ENCODE measurements around the gene DAGLB.
"Not testable (repeated sequence)": the region's sequence is repeated elsewhere in the genome, so short reads cannot be mapped to it uniquely, and the experiment has no call there.

Gene DAGLB, protein sequence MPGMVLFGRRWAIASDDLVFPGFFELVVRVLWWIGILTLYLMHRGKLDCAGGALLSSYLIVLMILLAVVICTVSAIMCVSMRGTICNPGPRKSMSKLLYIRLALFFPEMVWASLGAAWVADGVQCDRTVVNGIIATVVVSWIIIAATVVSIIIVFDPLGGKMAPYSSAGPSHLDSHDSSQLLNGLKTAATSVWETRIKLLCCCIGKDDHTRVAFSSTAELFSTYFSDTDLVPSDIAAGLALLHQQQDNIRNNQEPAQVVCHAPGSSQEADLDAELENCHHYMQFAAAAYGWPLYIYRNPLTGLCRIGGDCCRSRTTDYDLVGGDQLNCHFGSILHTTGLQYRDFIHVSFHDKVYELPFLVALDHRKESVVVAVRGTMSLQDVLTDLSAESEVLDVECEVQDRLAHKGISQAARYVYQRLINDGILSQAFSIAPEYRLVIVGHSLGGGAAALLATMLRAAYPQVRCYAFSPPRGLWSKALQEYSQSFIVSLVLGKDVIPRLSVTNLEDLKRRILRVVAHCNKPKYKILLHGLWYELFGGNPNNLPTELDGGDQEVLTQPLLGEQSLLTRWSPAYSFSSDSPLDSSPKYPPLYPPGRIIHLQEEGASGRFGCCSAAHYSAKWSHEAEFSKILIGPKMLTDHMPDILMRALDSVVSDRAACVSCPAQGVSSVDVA

DNA sequence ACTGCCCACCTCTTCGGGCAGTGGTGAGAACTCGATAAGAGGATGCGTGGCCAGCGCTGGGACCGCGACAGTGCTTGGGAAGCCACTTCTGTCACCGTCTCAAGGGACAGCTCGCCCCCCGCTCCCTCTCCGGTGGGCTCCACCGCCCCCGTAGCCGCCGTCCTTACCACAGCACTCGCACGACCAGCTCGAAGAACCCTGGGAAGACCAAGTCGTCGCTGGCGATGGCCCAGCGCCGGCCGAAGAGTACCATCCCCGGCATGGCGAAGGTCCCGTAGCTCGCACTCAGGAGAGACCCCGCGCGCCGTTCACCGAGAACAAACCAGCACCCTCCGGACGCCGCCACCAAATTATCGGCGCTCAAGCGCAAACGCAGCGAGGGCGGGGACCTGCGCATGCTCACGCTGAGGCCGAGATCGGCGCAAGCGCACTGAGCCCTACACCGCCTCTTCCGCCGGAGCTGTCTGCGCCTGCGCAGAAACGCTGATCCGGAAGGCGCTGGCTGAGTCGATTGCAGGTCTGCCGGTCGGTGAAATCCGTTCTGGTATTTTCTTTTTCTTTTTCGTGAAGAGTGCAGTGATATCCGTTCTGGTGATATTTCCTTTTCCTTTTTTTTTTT lies at the start of gene DAGLB:
Gene DAGLB, minus strand, starts transcription at position 374 of the 619 bp plus-strand sequence. Its CDS starts 112 bp downstream, at position 262.
- peak; percentile 86 to 94 (median 92) for DNase-seq

DNA sequence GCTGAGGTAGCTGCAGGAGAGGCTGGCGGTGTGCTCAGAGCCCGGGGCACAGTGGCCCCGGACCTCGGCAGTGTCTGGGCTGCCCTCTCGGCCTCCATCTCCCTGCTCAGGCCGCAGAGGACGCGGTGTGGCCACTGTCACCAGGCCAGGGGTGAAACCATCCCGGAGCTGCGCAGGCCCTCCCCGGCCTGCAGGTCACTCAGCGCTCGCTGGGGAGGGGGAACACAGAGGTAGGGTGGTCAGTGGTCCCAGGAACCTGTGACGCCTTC lies 49.8 kb upstream of the DAGLB start:
- no peak for DNase-seq

DNA sequence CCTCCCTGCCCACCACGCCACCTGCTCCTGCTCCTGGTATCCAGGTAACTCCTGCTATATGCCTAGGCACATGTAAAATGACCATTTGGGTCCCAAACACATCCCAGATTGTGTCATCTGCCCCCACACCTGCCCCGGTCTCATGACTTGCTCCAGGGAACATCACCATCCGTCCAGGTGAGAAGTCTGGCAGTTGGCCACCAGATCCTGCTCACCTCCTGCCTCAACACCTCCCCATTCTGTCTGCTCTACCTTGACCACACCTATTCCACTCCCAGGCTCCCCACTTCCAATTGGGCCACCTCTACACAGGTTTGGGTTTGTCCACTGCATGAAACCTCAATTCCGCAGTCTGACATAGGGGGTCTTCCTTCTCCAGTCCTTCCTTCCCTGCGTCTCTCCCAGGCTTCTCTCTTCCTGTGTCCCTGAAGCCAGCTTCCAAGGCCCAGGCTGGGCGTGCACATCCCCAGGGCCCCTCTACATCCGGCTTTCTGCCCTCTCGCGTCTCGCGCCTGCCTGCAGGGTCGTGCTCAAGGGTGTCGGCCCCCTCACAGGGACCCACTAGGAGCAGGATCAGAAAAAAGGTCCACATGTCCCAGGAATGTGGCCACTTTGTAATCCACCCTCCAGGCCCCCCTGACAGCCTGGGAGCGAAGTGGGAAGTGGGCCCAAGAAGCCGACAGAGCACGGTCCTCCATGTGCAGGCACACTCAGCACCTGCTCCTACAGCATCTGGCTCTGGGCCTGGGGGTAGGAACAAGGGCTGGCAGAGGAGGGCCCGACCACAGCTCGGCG lies 49.3 kb upstream of the DAGLB start:
- no peak for DNase-seq

DNA sequence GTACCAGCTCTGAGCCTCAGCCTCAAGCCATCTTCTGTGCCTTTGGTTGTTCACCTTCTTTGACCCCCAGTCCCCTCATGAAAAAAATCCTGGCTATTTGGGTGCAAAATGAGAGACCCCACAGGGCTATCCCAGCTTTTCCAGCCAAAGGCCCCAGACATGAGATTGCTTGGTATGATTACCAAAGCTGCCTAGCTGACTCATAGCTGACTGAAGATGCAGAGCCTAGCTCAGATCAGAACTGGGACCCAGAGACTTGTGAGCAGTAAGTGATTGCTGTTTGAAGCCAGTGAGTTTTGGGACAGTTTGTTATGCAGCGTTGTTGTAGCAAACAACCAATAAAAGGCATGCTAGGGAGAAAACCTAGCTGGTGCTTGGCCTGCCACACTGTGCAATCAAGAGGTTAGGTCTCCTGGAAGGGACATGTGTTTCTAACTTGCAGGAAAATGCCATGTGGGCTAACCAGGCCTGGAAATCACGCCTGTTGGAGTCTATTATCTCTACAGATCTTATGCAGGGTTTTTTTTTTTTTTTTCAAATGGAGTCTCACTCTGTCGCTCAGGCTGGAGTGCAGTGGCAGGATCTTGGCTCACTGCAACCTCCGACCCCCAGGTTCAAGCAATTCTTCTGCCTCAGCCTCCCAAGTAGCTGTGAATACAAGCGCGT lies 48.0 kb upstream of the DAGLB start:
- no peak for DNase-seq

DNA sequence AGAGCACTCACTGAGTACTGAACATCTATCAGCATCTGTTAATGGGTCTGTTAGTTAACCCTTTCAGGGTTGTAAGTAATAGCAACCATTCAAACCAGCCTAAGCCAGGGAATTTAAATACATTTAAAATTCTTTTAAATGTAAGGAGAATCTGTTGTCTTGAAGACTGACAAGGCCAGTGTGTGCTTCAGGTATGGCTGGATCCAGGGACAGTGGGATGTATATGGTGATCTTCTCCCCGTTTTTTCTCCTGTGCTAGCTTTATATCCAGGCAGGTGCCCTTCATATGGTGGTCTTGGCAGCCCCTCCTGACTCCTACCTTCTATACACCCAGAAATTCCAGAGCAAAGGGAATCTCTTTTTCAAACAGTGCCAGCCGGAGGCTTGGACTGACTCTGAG lies 46.6 kb upstream of the DAGLB start:
- DNase-seq, result no peak

DNA sequence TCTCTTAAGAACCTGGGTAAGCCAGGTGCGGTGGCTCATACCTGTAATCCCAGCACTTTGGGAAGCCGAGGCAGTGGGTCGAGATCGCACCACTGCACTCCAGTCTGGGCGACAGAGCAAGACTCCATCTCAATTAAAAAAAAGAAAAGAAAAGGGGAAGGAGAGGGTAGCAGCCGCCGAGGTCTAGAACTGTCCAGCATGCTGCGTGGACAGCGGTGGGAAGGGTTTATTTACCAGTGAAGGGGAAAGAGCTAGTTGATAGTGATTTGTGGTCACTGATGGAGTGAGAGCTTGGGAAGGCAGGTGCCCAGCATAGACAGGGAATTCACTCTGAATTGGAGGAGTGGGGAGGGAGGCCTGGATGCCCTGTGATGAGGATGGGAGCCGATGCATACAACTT lies 43.4 kb upstream of the DAGLB start:
- no peak for DNase-seq

DNA sequence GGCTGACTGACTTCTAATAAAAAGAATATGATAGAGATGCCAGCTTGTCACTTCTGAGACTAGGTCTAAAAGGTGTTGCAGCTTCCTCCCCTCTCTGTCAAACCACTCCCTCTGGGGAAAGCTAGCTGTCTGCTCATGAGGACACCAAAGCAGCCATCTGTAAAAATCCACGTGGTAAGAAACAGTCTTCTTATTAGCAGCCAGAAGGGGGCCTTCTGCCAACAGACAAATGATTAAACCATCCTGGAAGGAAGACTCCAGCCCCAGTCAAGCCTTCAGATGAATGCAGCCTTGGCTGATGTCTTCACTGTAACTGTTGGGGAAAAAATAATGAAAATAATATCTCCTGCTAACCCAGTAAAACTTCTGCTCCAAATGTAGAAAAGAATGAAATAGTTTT lies 41.9 kb upstream of the DAGLB start:
- no peak for DNase-seq

DNA sequence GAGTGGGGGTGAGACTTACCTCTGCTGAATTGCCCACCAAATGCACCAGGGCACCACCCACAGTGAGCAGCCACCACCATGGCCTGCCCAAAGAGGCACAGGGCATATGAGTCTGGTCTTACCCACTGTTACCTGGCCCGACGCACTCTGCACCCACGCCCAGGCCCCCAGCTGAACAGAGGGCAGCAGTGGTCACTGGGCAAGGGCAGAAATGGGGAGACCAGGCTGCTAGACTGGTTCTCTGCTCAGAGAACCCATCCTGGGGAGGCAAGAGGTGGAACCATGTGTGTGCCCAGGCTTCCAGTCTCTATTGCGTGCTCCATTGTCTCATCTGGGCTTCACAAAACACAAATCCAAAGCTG lies 39.4 kb upstream of the DAGLB start:
- DNase-seq, result no peak

DNA sequence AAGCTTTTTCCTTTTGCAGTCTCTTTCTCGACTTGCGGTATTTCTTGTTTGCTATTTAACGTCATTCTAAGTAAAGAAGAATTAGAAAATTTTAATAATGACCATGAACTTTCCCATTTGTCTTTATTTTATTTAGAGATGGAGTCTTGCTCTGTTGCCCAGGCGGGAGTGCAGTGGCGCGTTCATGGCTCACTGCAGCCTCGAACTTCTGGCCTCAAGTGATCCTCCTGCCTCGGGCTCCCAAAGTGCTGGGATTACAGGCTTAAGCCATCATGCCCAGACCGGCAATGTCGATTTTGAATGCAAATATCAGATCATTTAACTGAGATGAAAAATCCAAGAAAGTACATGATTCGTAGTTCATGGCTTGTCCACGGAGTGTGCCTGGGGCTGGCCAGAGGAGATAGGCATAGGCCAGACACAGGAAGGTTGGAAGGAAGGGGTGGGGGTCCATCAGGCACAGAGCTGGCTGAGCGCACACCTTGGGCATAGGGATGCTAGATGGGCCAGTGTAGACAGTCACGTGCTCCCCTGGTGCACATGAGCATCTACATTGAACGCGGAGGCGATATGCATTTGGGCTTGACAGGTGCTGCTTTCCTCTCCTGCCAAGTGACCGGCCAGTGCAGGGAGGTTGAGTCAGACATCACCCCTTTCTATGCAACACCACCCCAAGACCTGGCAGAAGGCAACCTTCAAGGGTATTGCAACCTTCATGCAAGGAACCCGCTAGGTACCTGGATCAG lies 38.9 kb upstream of the DAGLB start:
- no peak for DNase-seq

DNA sequence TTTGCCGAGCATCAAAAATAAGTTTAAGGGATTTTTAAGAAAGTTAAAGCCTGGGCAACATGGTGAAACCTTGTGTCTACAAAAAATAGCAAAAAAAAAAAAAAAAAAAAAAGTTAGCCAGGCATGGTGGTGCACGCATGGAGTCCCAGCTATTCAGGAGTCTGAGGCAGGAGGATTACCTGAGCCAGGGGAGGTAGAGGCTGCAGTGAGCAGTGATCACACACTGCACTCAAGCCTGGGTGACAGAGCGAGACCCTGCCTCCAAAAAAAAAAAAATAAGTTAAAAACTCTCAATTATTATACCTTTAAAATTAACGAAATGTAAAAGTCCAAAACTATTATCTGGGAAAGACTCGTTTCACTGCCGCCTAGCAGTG lies 35.0 kb upstream of the DAGLB start:
- DNase-seq, result no peak

DNA sequence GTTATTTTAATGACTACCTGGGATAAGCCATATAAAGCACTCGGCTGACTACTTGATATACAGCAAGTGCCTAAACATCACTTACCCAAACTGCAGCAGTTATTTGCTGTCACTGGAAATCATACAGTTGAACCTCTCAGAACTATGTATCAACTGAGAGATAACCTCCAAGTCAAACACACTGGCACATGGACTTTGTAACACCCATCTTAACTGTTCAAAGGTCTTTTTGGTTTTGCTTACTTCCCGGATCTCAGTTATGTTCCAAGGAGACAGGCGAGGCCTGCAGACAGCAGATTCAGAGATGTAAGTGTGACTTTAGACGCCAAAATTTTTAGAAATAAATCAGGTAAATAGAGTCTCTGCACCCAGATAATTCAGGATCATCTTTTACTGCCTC lies 34.6 kb upstream of the DAGLB start:
- DNase-seq, result no peak

DNA sequence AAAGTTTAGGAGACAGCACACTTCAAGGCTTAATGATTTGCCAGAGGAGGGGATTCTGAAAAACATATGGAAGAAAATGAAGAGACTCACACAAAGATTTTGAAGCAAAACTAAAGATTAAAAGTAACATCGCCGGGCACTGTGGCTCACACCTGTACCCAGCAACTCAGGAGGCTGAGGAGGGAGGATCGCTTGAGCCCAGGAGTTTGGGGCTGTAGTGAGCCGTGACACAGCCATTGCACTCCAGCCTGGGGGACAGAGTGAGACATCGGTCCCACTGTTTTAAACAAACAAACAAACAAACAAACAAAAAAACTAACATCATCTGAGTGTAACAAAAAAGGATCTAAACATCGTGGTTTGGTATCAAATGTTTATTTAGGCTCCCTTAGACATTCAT lies 33.7 kb upstream of the DAGLB start:
- no peak for DNase-seq

DNA sequence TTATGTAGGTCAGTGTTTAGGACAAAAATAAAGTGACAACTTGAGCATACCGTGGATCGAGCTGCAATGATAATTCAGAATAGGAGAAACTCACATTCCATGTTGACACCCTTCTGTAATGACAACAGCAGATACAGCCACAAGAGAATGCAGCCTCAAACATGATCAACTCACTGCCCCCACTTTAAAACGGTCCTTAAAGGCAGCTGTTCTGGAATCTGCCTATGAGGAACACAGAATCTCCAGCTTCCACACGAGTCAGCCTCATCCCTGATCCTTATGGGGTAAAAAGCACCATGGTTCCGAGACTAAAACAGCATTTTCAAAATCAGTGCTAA lies 32.5 kb upstream of the DAGLB start:
- no peak for DNase-seq

DNA sequence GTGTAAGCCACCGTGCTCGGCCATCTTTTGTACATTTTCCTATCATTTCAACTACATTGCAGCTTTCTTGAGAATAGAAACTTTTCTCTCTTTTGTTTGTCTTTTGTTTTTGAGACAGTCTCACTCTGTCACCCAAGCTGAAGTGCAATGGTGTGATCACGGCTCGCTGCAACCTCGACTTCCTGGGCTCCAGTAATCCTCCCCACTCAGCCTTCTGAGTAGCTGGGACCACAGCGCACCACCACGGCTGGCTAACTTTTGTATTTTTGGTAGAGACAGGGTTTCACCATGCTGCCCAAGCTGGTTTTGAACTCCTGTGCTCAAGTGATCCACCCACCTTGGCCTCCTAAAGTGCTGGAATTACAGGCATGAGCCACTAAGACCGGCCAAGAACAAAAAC lies 31.3 kb upstream of the DAGLB start:
- no peak for DNase-seq

DNA sequence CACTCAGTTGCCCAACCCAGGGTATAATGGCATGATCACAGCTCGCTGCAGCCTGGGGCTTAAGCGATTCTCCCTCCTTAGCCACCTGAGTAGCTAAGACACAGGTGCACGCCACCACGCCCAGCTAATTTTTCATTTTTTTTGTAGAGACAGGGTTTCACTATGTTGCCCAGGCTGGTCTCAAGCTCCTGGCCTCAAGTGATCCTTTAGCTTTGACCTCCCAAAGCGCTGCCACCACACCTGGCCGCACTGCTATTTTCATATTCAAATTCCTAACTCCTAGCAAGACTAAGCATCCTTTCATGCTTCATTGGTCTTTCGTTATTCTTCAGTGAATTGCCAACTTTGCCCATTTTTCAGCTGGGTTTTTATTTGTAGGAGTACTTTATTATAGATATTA lies 30.4 kb upstream of the DAGLB start:
- DNase-seq, result no peak

DNA sequence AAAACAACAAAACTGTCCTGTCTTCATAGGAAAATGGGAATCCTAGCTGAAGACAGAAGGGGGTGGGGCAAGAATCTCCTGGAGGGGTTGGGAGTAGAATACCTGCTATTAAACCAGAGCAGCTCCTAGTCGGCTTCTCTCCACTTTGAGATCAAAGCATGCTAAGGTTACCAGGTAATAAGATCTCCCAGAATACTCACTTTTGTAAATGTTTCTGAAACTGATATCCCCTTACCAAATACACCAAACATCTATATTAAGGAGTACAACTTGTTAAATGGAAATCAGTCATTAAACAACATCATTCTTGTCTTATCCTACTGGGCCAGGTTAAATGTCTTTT lies 29.5 kb upstream of the DAGLB start:
- DNase-seq, result no peak

DNA sequence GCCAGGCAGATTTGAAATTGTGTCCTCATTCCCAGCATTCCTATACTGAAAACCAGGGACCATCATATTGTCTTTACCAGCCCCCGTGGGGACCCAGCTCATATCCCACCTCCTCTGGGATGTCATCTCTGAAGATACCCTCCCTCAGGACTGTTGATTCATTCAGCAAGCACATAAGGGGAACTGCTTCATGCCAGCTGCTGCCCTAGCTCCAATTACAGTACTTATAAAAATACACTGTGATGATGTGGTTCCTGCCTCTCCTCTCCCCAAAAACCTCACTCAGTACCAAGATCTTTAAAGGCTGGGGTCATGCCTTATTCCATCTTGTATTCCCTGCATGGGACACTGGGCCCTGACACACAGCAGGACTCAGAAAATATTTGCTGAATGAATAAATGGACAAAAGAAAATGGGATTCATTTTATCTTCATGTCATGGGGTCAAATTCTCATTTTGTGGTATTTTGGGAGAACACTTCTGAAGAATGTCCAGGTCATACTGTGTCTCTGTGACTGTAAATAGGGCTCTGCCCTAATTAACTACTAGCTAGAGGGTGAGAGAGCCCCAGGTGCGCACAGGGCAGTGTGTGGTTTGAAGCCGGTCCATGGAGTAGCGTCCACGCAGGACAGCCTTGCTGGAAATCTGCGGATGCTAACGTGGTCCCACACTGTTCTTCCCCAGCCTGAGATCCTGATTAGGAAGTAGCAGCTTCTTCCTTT lies 29.0 kb upstream of the DAGLB start:
- no peak for DNase-seq

DNA sequence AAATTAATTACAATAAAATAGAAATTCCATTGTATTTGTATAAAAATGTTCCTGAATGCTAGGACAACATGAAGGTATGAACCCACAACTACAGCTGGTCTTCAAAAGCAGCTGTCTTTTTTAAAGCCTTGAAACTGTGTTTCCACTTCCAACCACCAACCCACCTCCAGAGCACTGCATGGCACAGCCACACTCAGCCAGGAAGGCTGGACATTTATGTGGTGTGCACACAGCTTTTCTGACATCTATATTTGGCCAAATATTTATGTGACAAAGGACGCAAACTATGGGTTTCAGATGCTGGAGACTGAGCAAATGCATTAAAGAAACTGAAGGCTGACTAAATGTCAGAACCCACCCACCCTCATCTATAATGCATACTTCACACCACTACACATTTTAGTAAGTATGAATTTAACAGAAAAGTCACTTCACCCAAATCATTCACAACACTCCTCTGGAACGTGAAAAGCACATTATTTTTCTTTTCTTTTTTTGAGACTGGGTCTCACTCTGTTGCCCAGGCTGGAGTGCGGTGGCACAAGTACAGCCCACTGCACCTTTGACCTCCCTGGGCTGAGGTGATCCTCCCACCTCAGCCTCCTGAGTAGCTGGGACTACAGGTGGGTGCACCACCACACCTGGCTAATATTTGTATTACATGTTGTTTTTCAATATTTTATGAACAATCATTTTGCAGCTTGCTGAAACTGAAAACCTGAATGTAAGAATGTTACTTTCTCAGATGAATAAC lies 27.9 kb upstream of the DAGLB start:
- no peak for DNase-seq

DNA sequence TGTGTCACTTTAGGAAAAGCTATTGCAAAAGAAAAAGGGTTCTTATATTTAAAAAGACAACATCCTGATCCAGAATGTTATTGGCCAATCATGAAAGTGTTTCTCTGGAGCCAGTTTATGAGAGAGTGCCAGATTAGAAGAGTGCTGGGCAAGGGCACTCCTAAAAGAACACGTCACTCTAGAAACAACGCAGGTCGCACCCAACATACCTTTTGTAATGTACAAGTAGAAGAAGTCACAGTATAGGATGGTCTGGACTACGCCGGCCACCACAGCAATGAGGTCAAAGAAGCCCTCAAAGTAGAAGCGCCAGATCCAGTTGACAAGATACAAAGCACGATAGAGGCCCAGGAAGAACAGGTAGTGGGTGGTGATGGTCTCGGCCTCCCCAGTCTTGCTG lies 18.1 kb upstream of the DAGLB start:
- DNase-seq, result no peak

DNA sequence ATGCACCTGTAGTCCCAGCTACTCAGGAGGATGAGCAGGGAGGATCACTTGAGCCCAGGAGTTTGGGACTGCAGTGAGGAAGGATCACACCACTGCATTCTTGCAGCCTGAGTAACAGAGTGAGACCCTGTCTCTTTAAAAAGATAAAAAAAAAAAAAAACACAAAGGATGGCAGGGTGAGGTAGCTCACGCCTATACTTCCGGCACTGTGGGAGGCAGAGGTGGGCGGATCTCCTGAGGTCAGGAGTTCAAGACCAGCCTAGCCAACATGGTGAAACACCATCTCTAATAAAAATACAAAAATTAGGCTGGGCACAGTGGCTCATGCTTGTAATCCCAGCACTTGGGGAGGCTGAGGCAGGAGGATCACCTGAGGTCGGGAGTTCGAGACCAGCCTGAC lies 15.9 kb upstream of the DAGLB start:
- not testable (repeated sequence) for DNase-seq

DNA sequence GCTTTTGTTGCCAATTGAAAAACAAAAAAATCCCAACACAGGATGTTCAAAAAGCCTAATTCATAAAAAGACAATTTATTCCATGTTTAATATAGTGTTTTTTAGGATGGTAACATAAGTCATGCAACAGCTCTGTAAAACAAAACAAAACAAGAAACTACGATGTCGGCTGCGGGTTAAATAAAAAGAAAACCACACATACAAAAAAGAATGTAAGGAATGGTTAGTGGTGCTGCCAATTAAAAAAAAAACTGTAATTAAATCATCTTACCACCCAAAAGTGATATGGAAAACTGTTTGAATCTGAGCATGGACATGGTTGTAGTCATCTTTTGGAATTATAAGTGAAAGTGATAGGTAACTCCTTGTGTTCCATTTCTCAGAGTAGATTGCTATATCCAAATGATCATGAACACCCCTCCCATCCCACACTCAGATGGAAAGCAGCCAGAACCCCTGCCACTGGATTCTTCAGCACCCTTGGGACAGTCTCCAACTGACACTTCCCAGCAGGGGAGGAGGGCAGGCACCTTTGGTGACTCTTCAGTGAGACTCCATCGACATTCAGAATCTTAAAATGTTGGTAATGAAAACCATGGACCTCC lies 14.3 kb upstream of the DAGLB start:
- DNase-seq, result no peak

Data from activated CD4-positive, CD25-positive, alpha-beta regulatory T cell (primary cell).